ENCODE results near the gene APOOL.

GRCh38 chrX:85024044-85024443 is 20.4 kb downstream of the APOOL start:
- TF ChIP-seq CTCF (IDR thresholded peaks at IDR 0.05; ENCODE audit: low read length) (no peak), EZH2 (IDR thresholded peaks at IDR 0.05; ENCODE audit: borderline replicate concordance, low read length) (no peak)

Measured in OCI-LY1 (cell line).